ENCODE data around the gene PARN. TPM values are rescaled to one million over a fixed set of nuclear protein-coding genes. Genes with fewer than 3 reads are reported as not detected.
A peak's percentile ranks its signal among the peaks of the same experiment; 100 is the strongest.
"Not testable (repeated sequence)": the region's sequence is repeated elsewhere in the genome, so short reads cannot be mapped to it uniquely, and the experiment has no call there.

The PARN gene
- total RNA-seq, 2 donors from 2014 or later: 32.2 to 48.9 TPM

DNA sequence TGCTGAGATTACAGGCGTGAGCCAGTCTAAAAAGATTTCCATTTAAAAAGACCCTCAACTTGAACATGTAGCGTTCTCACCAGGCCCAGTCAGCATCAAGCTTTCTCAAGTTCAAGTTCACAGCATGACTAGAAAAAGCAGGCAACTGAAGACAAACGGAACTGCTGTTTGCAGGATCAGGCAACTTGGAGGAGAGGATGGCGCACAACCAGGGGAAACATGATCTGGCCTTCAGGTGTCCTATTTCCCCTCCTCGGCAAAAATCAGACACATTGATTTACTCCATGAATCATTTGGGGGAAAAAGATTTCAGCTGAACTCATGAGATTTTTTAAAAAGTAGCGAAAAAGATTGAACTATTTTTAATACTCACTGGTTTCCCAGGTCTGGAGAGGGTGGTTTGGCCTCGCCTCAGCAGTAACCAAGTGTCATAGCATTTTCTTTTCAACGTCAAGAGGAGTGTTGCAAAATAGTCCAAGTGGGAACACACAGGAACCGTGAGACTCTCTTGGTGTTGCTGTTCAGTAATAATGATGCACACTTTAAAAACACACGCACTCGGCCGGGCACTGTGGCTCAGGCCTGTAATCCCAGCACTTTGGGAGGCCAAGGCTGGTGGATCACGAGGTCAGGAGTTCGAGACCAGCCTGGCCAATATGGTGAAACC lies 201.0 kb downstream of the PARN start:
- H3K36me3 Mint-ChIP-seq; DNase-seq (ENCODE audit: low spot score in 2 of 2); H3K9me3 Mint-ChIP-seq; ATAC-seq; H3K27ac Mint-ChIP-seq: not testable (repeated sequence)

DNA sequence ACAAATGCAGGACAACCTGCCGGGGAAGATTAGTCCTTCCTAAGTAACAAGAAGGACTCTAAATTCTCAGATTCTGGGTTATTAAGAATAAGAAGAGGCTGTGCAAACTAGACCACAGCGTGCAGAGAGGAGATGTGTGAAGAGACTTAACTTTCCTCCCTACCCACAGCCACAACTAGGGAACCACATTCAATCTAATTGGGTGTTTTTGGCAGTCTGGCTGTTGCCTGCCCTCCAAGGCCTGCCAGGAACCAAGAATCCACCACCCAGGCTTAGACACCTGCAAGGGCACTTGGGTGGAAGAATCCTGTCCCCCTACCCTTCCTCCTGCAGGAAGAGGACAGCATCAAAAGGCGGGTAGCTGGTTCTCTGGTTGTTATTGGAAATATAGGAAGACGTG lies 202.0 kb downstream of the PARN start:
- no peaks in the 10 kb centered on the region for H3K9me3 Mint-ChIP-seq
- no peak overlapping the region for H3K27ac Mint-ChIP-seq
- ATAC-seq: no peak
- no peaks in the 10 kb centered on the region for H3K36me3 Mint-ChIP-seq
- DNase-seq (ENCODE audit: low spot score in 2 of 2): no peak

DNA sequence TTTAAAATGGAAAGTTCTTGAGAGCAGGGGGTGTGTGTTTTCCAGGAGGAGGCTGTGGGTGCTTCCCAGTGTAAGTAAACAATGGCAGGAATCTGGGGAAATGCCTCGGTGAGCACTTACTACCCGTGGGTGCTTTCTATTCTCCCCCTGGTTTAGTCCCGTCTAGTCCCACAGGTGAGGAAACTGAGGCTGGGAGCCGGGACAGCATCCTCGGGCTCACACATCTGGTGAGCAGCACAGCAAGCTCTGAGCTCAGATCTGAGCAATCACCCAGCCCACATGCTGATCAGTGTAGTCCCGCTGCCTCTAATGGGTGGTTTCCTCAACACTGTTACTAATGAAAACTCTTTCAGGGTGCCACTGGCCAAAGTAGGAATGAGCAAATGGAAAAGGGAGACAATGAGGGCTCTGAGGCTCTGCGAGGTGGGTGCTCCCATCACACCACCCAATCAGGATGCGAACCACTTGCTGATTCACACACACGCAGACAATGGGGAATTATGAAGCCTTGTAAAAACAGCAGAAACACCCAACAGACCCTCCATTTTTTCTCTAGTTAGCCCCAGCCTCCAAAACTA lies 202.6 kb downstream of the PARN start:
- H3K9me3 Mint-ChIP-seq: no peaks in the 10 kb centered on the region
- DNase-seq (ENCODE audit: low spot score in 2 of 2) (no peak), ATAC-seq (no peak)
- no peaks in the 10 kb centered on the region for H3K36me3 Mint-ChIP-seq
- no peak overlapping the region for H3K27ac Mint-ChIP-seq

DNA sequence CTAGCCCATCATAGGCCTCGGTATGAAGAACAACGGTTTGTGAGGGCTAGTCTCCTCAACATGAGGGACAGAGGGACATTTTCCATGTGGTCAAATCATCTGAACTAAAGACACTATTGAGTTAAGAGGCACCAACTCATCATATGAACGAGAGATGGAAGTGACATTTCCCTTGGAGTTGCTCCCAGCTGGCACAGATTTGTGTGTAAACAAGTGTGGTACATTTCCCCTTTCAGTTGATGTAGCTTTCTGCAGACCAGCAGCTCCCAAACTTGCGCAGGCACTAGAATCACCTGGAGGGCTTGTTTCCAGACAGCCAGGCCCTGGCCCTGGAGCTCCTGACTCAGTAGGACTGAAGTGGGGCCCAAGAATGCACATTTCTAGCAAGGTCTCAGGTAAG lies 205.5 kb downstream of the PARN start:
- no peaks in the 10 kb centered on the region for H3K36me3 Mint-ChIP-seq
- H3K27ac Mint-ChIP-seq: no peak overlapping the region
- DNase-seq (ENCODE audit: low spot score in 2 of 2): no peak
- no peaks in the 10 kb centered on the region for H3K9me3 Mint-ChIP-seq
- no peak for ATAC-seq

DNA sequence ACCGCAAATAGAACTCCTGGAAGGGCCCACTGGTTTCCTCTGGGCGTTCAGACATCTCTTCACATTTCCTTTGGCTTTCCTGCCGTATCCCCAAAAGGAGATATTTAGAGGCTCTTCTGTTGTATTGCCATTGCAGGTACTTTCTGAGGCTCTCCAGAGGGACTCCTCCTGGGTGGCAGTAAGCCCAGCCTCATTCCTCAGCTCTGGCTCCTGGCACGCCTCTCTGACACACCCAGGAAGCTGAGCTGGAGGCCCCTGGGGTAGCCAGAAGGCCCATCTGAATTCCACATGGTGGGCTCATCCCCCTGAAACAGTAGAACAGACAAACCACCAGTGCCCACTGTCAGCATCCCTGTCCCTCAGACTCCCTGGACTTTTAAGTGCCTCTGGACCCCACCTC lies 206.7 kb downstream of the PARN start:
- ATAC-seq: no peak
- no peak for DNase-seq (ENCODE audit: low spot score in 2 of 2)
- Mint-ChIP-seq H3K27ac (no peak overlapping the region), H3K36me3 (no peaks in the 10 kb centered on the region), H3K9me3 (no peaks in the 10 kb centered on the region)

DNA sequence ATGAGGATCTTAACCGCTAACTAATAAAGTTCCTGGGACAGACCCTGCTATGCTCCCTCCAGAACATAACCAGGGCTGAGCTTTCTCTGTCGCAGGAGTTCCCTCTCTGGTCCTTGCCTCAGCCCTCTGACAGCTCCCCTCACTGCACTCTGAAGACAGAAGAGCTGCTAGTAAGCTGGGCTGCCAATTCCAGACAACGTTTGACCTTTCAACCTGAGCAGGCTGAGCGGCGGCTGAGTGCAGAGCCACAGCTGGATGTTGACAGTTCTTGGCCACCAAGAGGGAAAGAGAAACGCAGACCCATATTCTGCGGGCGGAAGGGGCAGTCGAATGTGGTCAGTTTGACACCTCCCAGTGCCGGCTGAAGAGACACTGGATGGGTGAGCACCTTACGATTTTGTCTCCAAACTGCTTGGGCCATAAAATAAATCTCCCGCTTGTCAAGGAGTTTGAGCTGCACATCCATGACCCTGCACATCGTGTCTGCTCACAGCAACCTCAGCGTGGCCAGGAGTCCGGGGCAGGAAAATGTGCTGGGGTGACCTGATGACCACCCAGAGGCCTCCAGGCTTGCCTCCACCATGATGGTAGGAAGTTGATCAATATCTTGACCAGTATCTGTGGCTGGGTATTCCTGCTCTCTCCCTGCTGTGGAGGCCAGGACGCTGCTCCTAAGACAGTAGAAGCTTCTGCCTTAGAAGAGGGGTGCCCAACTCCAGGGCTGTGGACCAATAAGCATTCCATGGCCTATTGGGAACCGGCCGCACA lies 209.2 kb downstream of the PARN start:
- DNase-seq (ENCODE audit: low spot score in 2 of 2): no peak
- no peak for ATAC-seq
- peaks cover 0 to 1% of the 10 kb centered on the region in 2 donors for H3K36me3 Mint-ChIP-seq
- H3K27ac Mint-ChIP-seq: no peak overlapping the region
- no peaks in the 10 kb centered on the region for H3K9me3 Mint-ChIP-seq

DNA sequence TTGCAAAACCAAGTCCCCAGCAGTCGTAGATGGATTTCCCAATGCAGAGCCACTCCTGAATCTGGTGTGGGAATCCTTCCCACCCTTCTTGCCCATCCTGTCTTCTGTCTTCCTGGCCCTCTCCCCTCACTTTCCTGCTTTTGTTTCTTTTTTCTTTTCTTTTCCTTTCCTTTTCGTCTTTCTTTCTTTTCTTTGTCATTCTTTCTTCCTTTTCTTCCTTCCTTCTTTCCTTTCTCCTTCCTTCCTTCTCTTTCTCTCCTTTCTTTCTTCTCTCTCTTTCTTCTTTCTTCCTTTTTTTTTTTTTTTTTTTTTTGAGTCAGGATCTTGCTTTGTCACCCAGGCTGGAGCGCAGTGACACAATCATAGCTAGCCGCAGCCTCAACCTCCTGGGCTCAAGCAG lies 209.8 kb downstream of the PARN start:
- H3K27ac Mint-ChIP-seq; ATAC-seq; H3K36me3 Mint-ChIP-seq; H3K9me3 Mint-ChIP-seq; DNase-seq (ENCODE audit: low spot score in 2 of 2): not testable (repeated sequence)

DNA sequence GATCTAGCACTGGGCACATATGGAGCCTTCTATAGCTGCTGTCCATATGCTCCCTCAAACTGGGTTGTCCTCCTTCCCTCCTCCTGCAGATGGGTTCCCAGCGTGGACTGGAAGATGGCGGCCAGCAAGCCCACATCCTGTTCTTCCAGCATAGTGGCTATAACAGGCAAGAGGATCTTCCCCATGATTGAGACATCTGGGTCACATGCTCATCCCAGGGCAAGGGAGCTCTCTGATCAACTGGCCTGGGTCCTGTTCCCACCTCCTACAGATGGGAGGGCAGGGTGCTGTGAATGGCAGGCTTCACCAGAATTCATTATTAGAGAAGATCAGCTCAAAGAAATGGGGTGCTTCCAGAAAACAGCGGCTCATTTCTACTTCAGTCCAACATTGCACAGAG lies 210.2 kb downstream of the PARN start:
- DNase-seq (ENCODE audit: low spot score in 2 of 2) (no peak), ATAC-seq (no peak)
- H3K36me3 Mint-ChIP-seq: peaks cover 0 to 6% of the 10 kb centered on the region in 2 donors
- no peak overlapping the region for H3K27ac Mint-ChIP-seq
- H3K9me3 Mint-ChIP-seq: no peaks in the 10 kb centered on the region

DNA sequence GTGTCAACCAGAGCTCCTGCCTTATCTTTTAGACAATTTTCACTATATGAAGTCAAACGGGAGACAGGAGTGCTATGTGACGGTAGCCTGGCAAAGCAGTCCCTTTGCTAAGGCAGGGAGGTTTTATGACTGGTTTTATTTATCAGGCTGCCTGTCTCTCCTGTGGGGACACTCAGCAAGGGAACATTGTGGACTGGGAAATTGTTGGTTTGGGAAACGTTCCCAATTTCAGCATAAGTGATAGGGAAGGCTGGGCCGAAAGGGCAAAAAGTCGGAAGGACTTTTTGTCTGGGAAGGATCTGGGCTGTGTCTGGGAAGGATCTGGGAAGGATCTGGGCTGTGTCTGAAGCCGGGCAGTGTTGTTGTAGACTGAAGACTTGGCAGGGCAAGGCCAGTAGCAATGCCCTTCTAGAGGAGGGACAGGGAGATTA lies 211.2 kb downstream of the PARN start:
- Mint-ChIP-seq H3K27ac (no peak overlapping the region), H3K36me3 (peaks cover 0 to 6% of the 10 kb centered on the region in 2 donors)

DNA sequence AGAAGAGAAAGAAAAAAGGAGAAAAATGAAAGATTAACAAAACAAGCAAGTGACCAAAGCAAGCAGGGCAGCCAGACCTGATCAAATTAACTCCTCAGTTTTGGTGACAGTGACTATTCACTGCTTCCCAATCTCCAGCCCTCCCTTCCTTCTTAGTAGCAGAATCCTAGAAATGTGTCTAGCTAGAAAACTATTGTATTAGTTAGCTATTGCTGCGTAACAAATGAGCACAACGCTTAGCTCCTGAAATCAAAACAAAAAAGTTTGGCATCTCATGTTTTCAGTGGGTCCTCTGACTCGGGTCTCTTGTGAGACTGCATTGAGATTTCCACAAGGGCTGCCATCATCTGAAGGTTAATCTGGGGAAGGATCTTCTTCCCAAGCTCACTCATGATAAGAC lies 213.9 kb downstream of the PARN start:
- DNase-seq (ENCODE audit: low spot score in 2 of 2) (no peak), ATAC-seq (no peak)
- Mint-ChIP-seq H3K36me3 (peaks cover 0 to 6% of the 10 kb centered on the region in 2 donors), H3K9me3 (no peaks in the 10 kb centered on the region), H3K27ac (no peak overlapping the region)

More for the DNA sequence above, 211.2 kb downstream of the PARN start:
- no peak for DNase-seq (ENCODE audit: low spot score in 2 of 2)
- no peaks in the 10 kb centered on the region for H3K9me3 Mint-ChIP-seq
- no peak for ATAC-seq

DNA sequence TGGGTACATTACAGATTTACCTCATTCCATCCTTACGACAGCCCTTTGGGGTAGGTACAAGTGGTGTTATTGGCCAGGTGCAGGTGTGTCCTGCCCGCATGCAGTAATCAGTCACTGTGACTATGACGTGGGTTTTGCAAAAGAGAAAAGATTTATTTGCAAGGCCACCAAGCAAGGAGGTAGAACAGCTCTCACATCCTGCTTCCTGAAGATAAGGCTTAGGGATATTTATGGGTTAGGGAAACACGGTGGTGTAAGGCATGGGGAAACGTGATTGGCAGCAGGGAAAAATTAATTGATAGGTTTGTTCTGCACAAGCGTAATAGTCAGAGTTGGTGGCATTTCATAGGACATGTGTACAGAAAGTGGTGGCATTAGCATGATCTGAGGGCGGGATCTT lies 214.8 kb downstream of the PARN start:
- no peaks in the 10 kb centered on the region for H3K9me3 Mint-ChIP-seq
- H3K27ac Mint-ChIP-seq: no peak overlapping the region
- ATAC-seq (no peak), DNase-seq (ENCODE audit: low spot score in 2 of 2) (no peak)
- peaks cover 0 to 6% of the 10 kb centered on the region in 2 donors for H3K36me3 Mint-ChIP-seq

DNA sequence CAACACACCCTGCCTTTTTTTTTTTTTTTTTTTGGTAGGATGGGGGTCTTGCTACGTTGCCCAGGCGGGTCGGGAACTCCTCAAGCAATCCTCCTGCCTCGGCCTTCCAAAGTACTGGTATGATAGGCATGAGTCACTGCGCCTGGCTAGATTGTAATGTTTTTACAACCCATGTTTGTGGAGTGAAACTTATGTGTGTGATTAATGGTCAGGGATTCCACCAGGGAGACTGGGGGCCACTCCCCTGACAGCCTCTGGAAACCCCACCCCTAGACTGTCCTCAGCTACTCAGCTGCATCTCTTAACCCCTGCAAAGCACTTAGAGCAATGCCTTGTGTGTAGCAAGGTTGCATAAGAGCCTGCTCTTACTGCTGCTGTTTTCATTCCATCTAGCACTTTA lies 220.5 kb downstream of the PARN start:
- no peak overlapping the region for H3K27ac Mint-ChIP-seq
- DNase-seq (ENCODE audit: low spot score in 2 of 2) (no peak), ATAC-seq (no peak)
- H3K36me3 Mint-ChIP-seq: no peaks in the 10 kb centered on the region
- no peaks in the 10 kb centered on the region for H3K9me3 Mint-ChIP-seq

DNA sequence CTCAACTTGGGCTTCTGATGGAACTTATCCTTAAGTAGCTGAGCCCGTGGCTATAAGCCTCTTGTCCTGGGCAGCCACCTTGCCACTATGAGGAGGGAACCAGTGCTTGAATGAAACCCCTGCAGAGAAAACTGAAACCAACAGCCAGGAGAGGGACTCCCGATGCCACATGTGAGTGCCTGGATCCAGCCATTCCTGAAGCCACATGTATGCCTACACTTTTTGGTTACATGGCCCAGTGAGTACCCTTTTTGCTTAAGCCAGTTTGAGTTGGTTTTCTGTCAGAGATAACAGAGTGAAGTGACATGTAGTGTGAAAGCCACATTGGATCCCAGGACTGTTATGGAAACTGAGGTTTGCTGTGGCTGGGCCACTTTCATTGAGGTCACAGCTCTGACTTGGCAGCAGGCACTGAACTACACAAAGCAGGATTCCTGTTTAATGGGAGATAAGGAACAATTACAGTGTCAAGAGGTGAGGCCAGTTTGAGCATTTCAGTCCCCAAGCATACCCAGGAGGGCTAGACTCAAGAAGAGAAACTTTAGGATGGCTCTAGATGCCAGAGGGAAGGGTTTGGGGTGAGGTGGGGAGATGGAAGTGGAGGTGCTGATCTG lies 222.2 kb downstream of the PARN start:
- Mint-ChIP-seq H3K36me3 (no peaks in the 10 kb centered on the region), H3K9me3 (no peaks in the 10 kb centered on the region), H3K27ac (peak overlapping the region in 1 of 2 donors; percentile 4)
- no peak for DNase-seq (ENCODE audit: low spot score in 2 of 2)
- peak in 1 of 2 donors; percentile 31 for ATAC-seq

DNA sequence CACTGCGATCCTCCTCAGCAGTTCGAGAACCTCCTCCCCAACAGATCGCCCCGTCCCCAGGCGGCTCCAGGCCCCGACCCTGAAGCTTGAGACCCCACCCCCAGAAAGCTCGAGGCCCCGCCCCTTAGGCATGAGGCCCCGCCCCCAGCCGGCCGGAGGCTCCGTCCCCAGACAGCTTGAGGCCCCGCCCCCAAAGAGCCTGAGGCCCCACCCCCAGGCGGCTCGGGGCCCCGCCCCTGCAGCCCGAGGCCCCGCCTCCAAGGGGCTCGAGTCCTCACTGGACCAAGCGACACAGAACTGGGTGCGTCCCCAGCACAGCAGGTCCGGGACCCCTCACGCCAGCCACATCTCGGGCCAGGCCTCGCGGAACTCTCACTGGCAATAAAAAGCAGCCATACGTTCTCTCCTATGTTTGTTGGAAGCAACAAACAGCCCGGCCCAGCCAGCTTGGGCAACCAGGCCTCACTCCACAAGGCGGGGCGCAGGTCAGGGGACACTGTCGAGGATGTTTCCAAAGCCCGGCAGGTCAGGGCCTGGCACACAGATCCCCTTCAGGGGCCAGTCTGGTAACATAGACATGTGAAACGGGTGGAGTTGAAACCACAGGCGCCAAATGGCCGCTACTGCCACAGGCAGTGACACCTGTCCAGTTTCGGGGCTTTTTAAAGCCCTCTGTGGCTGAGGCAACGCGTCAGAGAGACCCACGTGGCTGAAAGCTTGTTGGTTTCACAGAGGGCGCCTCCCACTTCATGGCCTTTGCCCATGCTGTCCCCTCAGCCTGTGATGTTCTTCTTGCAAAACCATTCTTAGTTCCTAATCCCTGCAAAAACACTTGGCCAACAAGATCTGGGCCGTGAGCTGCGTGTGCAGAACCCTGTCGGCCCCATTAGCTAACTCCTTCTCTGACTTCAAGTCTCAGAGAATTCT lies 224.2 kb downstream of the PARN start:
- H3K9me3 Mint-ChIP-seq: no peaks in the 10 kb centered on the region
- H3K36me3 Mint-ChIP-seq: no peaks in the 10 kb centered on the region
- no peak overlapping the region for H3K27ac Mint-ChIP-seq
- ATAC-seq (peak in 1 of 2 donors; percentile 48), DNase-seq (ENCODE audit: low spot score in 2 of 2) (peak in 1 of 2 donors; percentile 28)

DNA sequence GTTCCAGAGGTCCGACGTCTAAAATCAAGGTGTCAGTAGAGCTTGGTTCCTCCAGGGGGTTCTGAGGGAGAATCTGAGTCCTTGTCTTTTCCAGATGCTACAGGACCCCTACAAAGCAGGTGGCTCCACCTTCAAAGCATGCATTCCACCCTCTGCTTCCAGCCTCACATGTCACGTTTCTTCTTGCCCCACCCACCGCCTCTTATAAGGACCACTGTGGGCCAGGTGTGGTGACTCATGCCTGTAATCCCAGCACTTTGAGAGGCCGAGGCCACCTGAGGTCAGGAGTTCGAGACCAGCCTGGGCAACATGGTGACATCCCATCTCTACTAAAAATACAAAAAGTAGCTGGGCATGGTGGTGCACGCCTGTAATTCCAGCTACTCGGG lies 227.1 kb downstream of the PARN start:
- H3K27ac Mint-ChIP-seq; H3K36me3 Mint-ChIP-seq; H3K9me3 Mint-ChIP-seq; ATAC-seq; DNase-seq (ENCODE audit: low spot score in 2 of 2): not testable (repeated sequence)

All from activated naive CD4-positive, alpha-beta T cell treated with anti-CD3 and anti-CD28 coated beads, Interleukin-2, amount 50 U/mL, for 72 hours (primary cell).